ENCODE measurements around the gene KRTAP10-12. TPM values are rescaled to one million over a fixed set of nuclear protein-coding genes. Genes with fewer than 3 reads are reported as not detected.

The KRTAP10-12 gene
- not detected in 5 replicates for total RNA-seq (2022; extraction: Qiagen RNA extraction)

GRCh38 chr21:44697172-44697810 is at the start of gene KRTAP10-12:
KRTAP10-12 (plus strand) TSS chr21:44697172; CDS start chr21:44697202, 30 bp downstream.

DNA sequence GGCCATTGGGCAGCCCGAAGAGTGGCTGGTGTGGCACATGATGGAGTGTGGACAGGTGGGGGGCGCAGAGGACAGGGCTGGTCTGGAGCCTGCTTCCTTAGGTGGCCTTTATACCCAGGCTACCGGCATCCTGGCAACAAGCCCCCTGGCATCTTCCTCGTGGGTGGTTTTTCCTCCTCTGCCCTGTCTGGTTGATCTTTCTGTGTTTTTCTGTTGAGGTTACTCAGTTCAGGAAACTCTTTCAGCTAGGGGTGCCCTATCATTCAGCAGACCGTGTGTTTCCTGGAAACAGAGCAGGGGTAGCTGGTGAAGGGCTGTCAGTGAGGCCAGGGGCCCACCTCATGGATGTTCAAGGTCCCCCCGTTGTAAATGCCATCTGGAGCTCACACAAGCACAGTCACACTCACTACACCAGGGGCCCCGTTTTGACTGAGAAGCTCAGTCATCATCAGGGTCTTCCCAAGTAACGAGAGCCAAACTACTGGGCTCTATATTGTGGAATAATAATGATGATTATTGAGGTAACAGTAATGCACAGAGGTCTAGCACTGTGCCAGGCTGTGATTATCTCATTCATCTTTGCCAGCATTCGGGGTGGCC is 42.3 kb upstream of the KRTAP10-12 start, which contains the start of gene KRTAP12-4:
Gene KRTAP12-4, minus strand, starts transcription at position 84 of the 600 bp plus-strand sequence. Its CDS starts 45 bp downstream, at position 39.

DNA sequence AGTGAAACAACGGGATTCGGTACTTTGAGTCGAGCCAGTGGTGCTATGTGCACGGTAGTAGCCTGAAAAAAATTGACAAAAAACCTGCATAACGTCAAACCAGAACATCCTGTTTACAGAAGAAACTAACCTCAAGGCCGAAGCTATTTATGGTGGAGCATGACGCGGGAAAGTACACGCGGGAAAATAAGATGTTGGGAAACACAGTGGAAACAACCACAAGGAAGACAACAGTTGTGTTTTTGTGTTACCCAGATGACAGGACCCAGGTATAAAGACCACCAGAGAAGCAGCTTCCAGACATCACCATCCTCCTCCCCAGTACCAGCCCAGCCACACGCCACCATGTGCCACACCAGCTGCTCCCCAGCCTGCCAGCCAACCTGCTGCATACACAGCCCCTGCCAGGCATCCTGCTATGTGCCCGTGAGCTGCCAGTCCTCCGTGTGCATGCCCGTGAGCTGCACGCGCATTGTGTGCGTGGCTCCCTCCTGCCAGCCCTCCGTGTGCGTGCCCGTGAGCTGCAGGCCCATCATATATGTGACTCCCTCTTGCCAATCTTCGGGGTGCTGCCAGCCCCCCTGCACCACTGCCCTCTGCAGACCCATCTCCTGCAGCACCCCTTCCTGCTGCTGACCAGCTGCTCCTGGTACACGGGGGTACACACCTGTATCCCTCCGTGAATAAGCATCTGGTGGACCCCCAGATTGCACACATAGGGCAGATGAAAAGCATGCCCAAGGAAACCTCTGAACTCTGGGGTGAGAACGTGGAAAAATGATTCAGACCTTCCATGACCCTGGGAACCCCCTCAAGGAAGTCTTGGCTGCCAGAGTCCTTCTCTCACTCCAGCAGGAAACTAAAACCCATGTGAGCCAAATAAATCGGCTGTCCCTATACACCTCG is 39.1 kb upstream of the KRTAP10-12 start, which contains the start of gene KRTAP12-3:
Gene KRTAP12-3, plus strand, starts transcription at position 298 of the 906 bp plus-strand sequence. Its CDS starts 48 bp downstream, at position 346.

DNA sequence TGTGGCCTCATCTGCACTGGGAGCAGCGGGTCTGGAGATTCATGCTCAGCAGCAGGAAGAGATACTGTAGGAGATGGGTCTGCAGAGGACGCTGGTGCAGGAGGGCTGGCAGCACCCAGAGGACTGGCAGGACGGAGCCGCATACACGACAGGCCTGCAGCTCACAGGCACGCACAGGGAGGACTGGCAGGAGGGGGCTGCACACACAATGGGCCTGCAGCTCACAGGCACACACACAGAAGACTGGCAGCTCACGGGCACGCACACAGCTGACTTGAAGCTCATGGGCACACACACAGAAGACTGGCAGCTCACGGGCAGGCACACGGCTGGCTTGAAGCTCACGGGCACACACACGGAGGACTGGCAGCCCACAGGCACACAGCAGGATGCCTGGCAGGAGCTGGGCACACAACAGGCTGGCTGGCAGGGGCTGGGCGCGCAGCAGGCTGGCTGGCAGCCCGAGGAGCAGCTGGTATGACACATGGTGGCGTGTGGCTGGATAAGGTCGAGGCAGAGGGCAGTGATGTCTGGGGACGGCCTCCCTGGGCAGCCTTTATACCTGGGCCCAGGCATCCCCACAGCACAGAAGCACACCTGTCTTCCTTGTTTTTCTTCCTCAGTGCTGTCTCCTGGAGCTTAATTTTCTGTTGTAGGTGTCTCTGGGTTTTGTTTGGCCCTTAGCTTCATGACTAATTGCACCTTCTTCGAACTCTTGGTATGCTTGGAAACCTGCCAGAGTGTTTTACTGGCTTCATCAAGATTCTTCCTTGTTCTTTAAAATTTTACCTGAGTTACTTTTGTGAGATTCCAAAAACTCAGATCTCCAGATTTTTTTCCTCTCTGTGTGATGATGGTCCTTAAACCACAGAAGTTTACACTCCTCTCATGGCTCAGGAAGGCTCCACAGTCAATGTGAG is 30.3 kb upstream of the KRTAP10-12 start, which contains the start of gene KRTAP12-2:
Gene KRTAP12-2, minus strand, starts transcription at position 527 of the 920 bp plus-strand sequence. Its CDS starts 41 bp downstream, at position 486.

DNA sequence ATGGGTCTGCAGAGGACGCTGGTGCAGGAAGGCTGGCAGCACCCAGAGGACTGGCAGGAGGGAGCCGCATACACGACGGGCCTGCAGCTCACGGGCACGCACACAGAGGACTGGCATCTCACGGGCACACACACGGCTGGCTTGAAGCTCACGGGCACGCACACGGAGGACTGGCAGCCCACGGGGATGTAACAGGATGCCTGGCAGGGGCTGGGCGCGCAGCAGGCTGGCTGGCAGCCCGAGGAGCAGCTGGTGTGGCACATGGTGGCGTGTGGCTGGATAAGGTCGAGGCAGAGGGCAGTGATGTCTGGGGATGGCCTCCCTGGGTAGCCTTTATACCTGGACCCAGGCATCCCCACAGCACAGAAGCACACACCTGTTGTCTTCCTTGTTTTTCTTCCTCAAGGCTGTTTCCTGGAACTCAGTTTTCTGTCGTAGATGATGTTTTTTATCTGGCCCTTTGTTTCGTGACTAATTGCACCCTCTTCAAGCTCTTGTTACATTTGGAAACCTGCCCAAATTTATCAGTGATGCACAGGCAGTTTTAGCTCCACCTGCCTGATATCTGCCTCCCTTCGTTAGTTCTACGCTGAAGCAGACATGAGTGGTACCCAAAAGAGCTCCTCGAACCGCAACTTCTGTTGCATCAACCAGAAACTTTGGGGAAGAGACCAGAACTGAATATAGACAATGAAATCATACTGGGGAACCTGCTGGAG is 15.0 kb upstream of the KRTAP10-12 start, which contains the start of gene KRTAP12-1:
Gene KRTAP12-1, minus strand, starts transcription at position 303 of the 719 bp plus-strand sequence. Its CDS starts 40 bp downstream, at position 263.

DNA sequence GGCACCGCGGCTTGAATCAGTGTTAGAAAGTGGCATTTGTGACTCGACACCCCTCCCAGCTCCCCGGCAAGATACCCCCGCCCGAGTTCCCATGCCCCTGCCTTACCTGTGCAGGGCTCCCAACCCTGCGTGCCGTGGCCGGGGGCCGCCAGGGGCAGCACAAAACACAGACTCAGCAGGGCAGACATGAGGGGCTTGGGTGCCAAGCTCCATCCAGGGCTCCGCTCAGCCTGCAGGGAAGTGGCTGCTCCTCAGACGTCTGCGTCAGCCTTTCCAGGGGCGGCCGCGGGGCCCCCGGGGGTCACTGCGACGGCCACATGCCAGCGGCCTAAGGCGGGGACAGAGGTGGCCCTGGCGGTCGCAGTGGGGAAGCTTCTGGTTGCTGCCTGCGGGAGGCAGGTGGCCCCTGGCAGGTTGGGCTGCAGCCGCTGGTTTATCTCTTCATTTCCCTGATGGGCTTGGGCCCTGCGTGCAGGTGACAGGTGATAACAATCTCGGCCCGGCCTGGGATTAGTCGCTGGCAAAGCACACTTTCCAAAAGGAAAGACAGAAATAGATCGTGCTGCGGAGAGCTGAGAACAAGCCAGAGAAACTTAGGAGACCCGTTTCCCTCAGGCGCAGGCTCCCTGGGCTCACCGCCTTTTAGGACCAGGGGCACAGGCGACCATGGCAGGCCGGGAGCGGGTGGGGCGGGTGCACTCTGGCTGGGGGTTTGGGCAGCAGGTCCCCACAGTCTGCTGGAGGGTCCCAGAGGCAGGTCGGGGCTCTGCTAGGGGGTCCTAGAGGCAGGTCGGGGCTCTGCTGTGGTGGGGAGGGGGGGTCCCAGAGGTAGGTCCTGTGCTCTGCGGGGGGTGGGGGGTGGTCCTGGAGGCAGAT is 14.6 kb downstream of the KRTAP10-12 start, which contains the start of gene TSPEAR:
Gene TSPEAR, minus strand, starts transcription at position 246 of the 876 bp plus-strand sequence. Its CDS starts 58 bp downstream, at position 188.

Other genes starting within 250 kb of the KRTAP10-12 start
- 1.8 to 2.4 TPM (median 2.1 TPM) in 5 replicates for gene LRRC3, start 241.7 kb upstream of the KRTAP10-12 start, total RNA-seq (2022; extraction: Qiagen RNA extraction)
- gene KRTAP10-1, start 157.0 kb upstream of the KRTAP10-12 start, total RNA-seq (2022; extraction: Qiagen RNA extraction): not detected in 5 replicates
- gene KRTAP10-2, start 145.7 kb upstream of the KRTAP10-12 start, total RNA-seq (2022; extraction: Qiagen RNA extraction): not detected in 5 replicates
- not detected in 5 replicates for gene KRTAP10-3, start 138.4 kb upstream of the KRTAP10-12 start, total RNA-seq (2022; extraction: Qiagen RNA extraction)
- gene KRTAP10-4, start 123.4 kb upstream of the KRTAP10-12 start, total RNA-seq (2022; extraction: Qiagen RNA extraction): not detected in 5 replicates
- not detected in 5 replicates for gene KRTAP10-5, start 116.6 kb upstream of the KRTAP10-12 start, total RNA-seq (2022; extraction: Qiagen RNA extraction)
- not detected in 5 replicates for gene KRTAP10-6, start 104.7 kb upstream of the KRTAP10-12 start, total RNA-seq (2022; extraction: Qiagen RNA extraction)
- not detected in 5 replicates for gene KRTAP10-7, start 96.6 kb upstream of the KRTAP10-12 start, total RNA-seq (2022; extraction: Qiagen RNA extraction)
- gene KRTAP10-8, start 85.1 kb upstream of the KRTAP10-12 start, total RNA-seq (2022; extraction: Qiagen RNA extraction): not detected in 5 replicates
- gene KRTAP10-9, start 70.1 kb upstream of the KRTAP10-12 start, total RNA-seq (2022; extraction: Qiagen RNA extraction): not detected in 5 replicates
- not detected in 5 replicates for gene KRTAP10-10, start 59.8 kb upstream of the KRTAP10-12 start, total RNA-seq (2022; extraction: Qiagen RNA extraction)
- gene KRTAP10-11, start 50.8 kb upstream of the KRTAP10-12 start, total RNA-seq (2022; extraction: Qiagen RNA extraction): not detected in 5 replicates
- not detected in 5 replicates for gene KRTAP12-4, start 42.5 kb upstream of the KRTAP10-12 start, total RNA-seq (2022; extraction: Qiagen RNA extraction)
- not detected in 5 replicates for gene KRTAP12-3, start 39.2 kb upstream of the KRTAP10-12 start, total RNA-seq (2022; extraction: Qiagen RNA extraction)
- not detected in 5 replicates for gene KRTAP12-2, start 30.2 kb upstream of the KRTAP10-12 start, total RNA-seq (2022; extraction: Qiagen RNA extraction)
- not detected in 5 replicates for gene KRTAP12-1, start 15.0 kb upstream of the KRTAP10-12 start, total RNA-seq (2022; extraction: Qiagen RNA extraction)
- not detected in 5 replicates for gene TSPEAR, start 14.4 kb downstream of the KRTAP10-12 start, total RNA-seq (2022; extraction: Qiagen RNA extraction)
- 30.3 to 39.6 TPM (median 32.3 TPM) in 5 replicates for gene UBE2G2, start 104.6 kb downstream of the KRTAP10-12 start, total RNA-seq (2022; extraction: Qiagen RNA extraction)
- 59.2 to 68.0 TPM (median 64.4 TPM) in 5 replicates for gene SUMO3, start 120.9 kb downstream of the KRTAP10-12 start, total RNA-seq (2022; extraction: Qiagen RNA extraction)
- 93.7 to 101 TPM (median 97.6 TPM) in 5 replicates for gene PTTG1IP, start 176.5 kb downstream of the KRTAP10-12 start, total RNA-seq (2022; extraction: Qiagen RNA extraction)
- 0.48 to 0.85 TPM (median 0.84 TPM) in 5 replicates for gene ITGB2, start 223.7 kb downstream of the KRTAP10-12 start, total RNA-seq (2022; extraction: Qiagen RNA extraction)
- 40.0 to 62.2 TPM (median 59.7 TPM) in 5 replicates for gene SLX9, start 242.9 kb downstream of the KRTAP10-12 start, total RNA-seq (2022; extraction: Qiagen RNA extraction)